Measurements from ENCODE around the gene FHOD1. TPM values are rescaled to one million over a fixed set of nuclear protein-coding genes. Genes with fewer than 3 reads are reported as not detected.
A peak's percentile ranks its signal among the peaks of the same experiment; 100 is the strongest.

The FHOD1 gene
- total RNA-seq, 1 donor from 2014 or later: 18.0 TPM

DNA sequence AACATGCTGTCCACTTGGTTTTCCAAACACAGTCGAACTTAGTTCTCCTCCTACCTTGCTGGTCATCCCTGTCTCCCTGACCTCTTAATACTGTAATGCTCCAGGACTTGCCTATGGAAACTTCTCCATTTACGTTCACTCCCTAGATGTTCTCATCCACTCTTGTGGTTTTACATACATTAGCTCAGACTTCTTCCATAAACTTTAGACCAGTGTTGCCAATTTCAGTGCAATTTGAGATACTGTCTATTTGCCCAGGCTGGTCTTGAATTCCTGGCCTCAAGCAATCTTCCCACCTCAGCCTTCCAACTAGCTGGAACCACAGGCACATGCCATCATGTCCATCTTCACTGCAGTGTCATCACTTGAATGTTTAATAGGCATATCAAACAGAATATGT lies 65.0 kb downstream of the FHOD1 start:
- Histone ChIP-seq H3K27ac (replicated peaks) (no peak overlapping the region), H3K4me3 (no peak overlapping the region), H3K9me3 (replicated peaks) (no peaks in the 10 kb centered on the region), H3K27me3 (ENCODE audit: low read depth) (no peaks in the 10 kb centered on the region), H3K36me3 (no peaks in the 10 kb centered on the region), H3K4me1 (peaks cover 51% of the 10 kb centered on the region)
- TF ChIP-seq, protein P1, sequence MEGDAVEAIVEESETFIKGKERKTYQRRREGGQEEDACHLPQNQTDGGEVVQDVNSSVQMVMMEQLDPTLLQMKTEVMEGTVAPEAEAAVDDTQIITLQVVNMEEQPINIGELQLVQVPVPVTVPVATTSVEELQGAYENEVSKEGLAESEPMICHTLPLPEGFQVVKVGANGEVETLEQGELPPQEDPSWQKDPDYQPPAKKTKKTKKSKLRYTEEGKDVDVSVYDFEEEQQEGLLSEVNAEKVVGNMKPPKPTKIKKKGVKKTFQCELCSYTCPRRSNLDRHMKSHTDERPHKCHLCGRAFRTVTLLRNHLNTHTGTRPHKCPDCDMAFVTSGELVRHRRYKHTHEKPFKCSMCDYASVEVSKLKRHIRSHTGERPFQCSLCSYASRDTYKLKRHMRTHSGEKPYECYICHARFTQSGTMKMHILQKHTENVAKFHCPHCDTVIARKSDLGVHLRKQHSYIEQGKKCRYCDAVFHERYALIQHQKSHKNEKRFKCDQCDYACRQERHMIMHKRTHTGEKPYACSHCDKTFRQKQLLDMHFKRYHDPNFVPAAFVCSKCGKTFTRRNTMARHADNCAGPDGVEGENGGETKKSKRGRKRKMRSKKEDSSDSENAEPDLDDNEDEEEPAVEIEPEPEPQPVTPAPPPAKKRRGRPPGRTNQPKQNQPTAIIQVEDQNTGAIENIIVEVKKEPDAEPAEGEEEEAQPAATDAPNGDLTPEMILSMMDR (IDR thresholded peaks at IDR 0.05; ENCODE audit: borderline replicate concordance): no peak
- intact Hi-C loops (cut with micrococcal nuclease): no loop called here
- no peak for DNase-seq

DNA sequence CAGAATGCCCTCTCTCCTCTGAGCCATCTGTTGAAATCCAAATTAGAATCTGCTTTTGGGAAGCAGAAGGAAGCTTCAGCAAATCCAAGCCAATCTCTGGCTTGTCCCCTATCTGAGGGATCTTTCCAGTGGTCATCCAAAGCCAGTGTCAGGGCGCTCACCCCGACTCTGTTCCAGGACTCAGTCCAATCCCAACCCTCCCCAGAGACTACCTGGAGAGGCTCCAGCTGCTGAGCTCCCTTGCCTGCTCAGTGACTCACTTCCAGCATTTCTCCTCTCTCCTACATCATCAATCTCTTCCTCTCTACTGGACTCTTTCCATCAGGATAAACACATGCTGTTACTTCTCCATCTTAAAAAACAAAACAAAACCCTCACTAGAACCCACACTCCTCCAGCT lies 65.9 kb downstream of the FHOD1 start:
- Histone ChIP-seq H3K36me3 (peaks cover 3% of the 10 kb centered on the region), H3K27me3 (ENCODE audit: low read depth) (no peaks in the 10 kb centered on the region), H3K4me3 (no peak overlapping the region), H3K9me3 (replicated peaks) (no peaks in the 10 kb centered on the region), H3K4me1 (peaks cover 51% of the 10 kb centered on the region), H3K27ac (replicated peaks) (peak overlapping the region; percentile 8)
- TF ChIP-seq, protein P1 (IDR thresholded peaks at IDR 0.05; ENCODE audit: borderline replicate concordance): no peak
- intact Hi-C loops (cut with micrococcal nuclease): no loop called here
- no peak for DNase-seq

DNA sequence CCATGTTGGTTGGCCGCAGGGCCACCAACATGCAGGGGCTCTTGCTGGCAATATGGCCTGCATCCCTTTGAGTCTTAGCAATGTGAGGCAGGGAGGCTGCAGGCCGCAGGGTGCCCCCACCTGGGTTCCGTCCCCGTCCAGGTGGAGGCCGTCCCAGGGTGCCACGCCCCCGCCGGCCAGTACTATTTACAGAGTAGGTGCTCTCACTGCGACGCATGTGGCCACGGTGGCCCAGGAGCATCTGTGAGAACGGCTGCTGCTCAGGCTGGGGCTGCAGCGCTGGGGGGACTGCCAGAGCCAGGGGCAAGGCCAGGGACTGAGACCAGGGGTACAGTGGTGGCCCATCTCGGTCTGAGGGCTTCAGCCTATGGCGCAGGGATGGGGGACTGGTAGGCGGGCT lies 67.1 kb downstream of the FHOD1 start:
- Histone ChIP-seq H3K4me1 (peaks cover 46% of the 10 kb centered on the region), H3K9me3 (replicated peaks) (no peaks in the 10 kb centered on the region), H3K27me3 (ENCODE audit: low read depth) (no peaks in the 10 kb centered on the region), H3K36me3 (peaks cover 12% of the 10 kb centered on the region), H3K27ac (replicated peaks) (no peak overlapping the region), H3K4me3 (no peak overlapping the region)
- intact Hi-C loops (cut with micrococcal nuclease): no loop called here
- DNase-seq: no peak
- TF ChIP-seq, protein P1 (IDR thresholded peaks at IDR 0.05; ENCODE audit: borderline replicate concordance): no peak

DNA sequence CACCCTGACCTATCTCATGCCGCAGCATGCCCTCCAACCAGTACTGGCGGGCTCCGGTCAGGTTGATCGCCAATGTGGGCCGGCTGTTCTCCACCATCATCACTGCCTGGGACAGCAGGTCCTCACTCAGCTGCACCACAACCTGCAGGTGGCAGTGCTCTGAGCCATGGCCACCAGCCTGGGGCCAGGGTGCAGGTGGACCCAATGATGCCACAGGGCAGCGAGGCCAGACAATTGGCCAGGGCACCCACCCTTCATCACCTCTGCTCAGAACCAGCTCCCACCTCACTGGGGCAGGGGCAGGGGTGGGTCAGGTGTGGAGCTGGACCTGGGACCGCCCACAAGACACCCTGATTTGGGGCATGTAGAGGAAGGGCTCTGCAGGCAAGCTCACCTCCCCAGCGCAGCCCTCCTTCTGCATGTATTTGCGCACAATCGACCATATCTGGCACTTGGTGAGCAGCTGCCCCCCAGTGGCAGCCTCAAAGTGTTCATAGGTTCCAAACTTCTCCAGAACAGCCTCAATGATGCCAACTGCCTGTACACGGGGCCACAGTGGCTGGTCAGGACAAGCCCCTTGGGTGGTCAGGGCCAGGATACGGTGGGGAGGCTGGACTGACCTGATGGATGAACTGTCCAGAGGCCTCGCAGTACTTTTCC lies 67.7 kb downstream of the FHOD1 start:
- H3K9me3 ChIP-seq (replicated peaks): no peaks in the 10 kb centered on the region
- no peak overlapping the region for H3K27ac ChIP-seq (replicated peaks)
- H3K4me1 ChIP-seq: peaks cover 46% of the 10 kb centered on the region
- TF ChIP-seq, protein P1 (IDR thresholded peaks at IDR 0.05; ENCODE audit: borderline replicate concordance): no peak
- H3K27me3 ChIP-seq (ENCODE audit: low read depth): no peaks in the 10 kb centered on the region
- peaks cover 16% of the 10 kb centered on the region for H3K36me3 ChIP-seq
- intact Hi-C loops (cut with micrococcal nuclease): no loop called here
- DNase-seq: no peak
- no peak overlapping the region for H3K4me3 ChIP-seq

Small RNAs within 50 kb of the gene (microRNA-seq; reads per million reads assigned to microRNA genes)
- 139 reads per million, percentile 59 among the genes with 10 or more reads in this experiment for gene MIR328

Other genes starting within 250 kb of the FHOD1 start
- 25.2 TPM for gene CBFB, start 218.3 kb downstream of the FHOD1 start, total RNA-seq
- gene PHAF1, start 137.5 kb downstream of the FHOD1 start, total RNA-seq: 10.4 TPM
- 9.8 TPM for gene B3GNT9, start 96.5 kb downstream of the FHOD1 start, total RNA-seq
- gene TRADD, start 87.6 kb downstream of the FHOD1 start, total RNA-seq: 9.8 TPM
- 9.4 TPM for gene FBXL8, start 87.5 kb downstream of the FHOD1 start, total RNA-seq
- gene HSF4, start 82.7 kb downstream of the FHOD1 start, total RNA-seq: 70.5 TPM
- gene NOL3, start 76.9 kb downstream of the FHOD1 start, total RNA-seq: 110 TPM
- 14.2 TPM for gene MATCAP1, start 63.5 kb downstream of the FHOD1 start, total RNA-seq
- gene EXOC3L1, start 57.3 kb downstream of the FHOD1 start, total RNA-seq: 3.9 TPM
- 35.9 TPM for gene E2F4, start 55.3 kb downstream of the FHOD1 start, total RNA-seq
- gene ELMO3, start 48.4 kb downstream of the FHOD1 start, total RNA-seq: 0.80 TPM
- gene TMEM208, start 20.4 kb downstream of the FHOD1 start, total RNA-seq: 11.5 TPM
- 1.3 TPM for gene SLC9A5, start 1.5 kb upstream of the FHOD1 start, total RNA-seq
- 1.1 TPM for gene PLEKHG4, start 32.1 kb upstream of the FHOD1 start, total RNA-seq
- not detected for gene KCTD19, start 79.3 kb upstream of the FHOD1 start, total RNA-seq
- gene LRRC36, start 79.3 kb upstream of the FHOD1 start, total RNA-seq: not detected
- 15.5 TPM for gene TPPP3, start 146.0 kb upstream of the FHOD1 start, total RNA-seq
- 2.9 TPM for gene ZDHHC1, start 169.0 kb upstream of the FHOD1 start, total RNA-seq
- 0.99 TPM for gene HSD11B2, start 183.6 kb upstream of the FHOD1 start, total RNA-seq
- gene ATP6V0D1, start 233.7 kb upstream of the FHOD1 start, total RNA-seq: 65.8 TPM
- not detected for gene AGRP, start 236.1 kb upstream of the FHOD1 start, total RNA-seq